Prostate gland (tissue), 2 donors: ENCODE results near the gene CYB5RL. TPM values are rescaled to one million over a fixed set of nuclear protein-coding genes. Genes with fewer than 3 reads are reported as not detected.

ENCODE experiments used
- DNase-seq: peaks from one replicate; pipeline ENCODE4 v3.0.0-alpha.2; 2019; ENCODE audit warnings: low spot score
- H3K27ac ChIP-seq, 2 donors: fragments of 200-600 bp; sonication (generic); 2 replicates each; pipeline ENCODE4 v1.5.1; 2017 to 2019
- H3K27me3 ChIP-seq: fragments of 200-600 bp; sonication (generic); replicated peaks from 2 replicates; pipeline ENCODE4 v1.5.1; 2019; ENCODE audit not compliant: insufficient read depth
- H3K36me3 ChIP-seq, 2 donors: fragments of 200-600 bp; sonication (generic); 1 replicate in 1 of 2; 2 replicates in 1 of 2; pipeline versions ENCODE4 v1.5.1 to v1.8.1; 2017 to 2019
- H3K4me1 ChIP-seq: fragments of 200-600 bp; sonication (generic); replicated peaks from 2 replicates; pipeline ENCODE4 v1.5.1; 2019
- H3K4me3 ChIP-seq, 2 donors: fragments of 200-600 bp; sonication (generic); 2 replicates each; pipeline ENCODE4 v1.5.1; 2017 to 2019
- H3K9me3 ChIP-seq: fragments of 200-600 bp; sonication (generic); 2 replicates; pipeline ENCODE4 v1.5.1; 2017
- POLR2A ChIP-seq: fragments of 450-650 bp; IDR thresholded peaks from one replicate; pipeline ENCODE4 v1.6.1; 2016; ENCODE audit warnings: antibody characterized with exemption, mild to moderate bottlenecking
- POLR2AphosphoS5 ChIP-seq: sonication (generic); formaldehyde crosslinking; IDR thresholded peaks from one replicate; pipeline ENCODE4 v1.6.1; 2017; ENCODE audit warnings: antibody characterized with exemption
- WGBS: methylation state at CpG from one replicate; pipeline ENCODE4 v1.1.5; 2018; 5-methylcytosine and 5-hydroxymethylcytosine counted together
- intact Hi-C: fragments of 100-400 bp; cut with DNase I; formaldehyde crosslinking; loops from one replicate; pipeline ENCODE4 v1.14.2; 2022
- total RNA-seq, 2 donors: library from RNA; depleted of rRNA; stranded (reverse); fragments of >200 nt; gene quantifications; one replicate each; pipeline ENCODE4 v1.1.0, GENCODE V29; 2016
- TF ChIP-seq, protein P1 (sequence below), 4 experiments: fragments of 200-600 bp in 2 of 4; fragments of 450-650 bp in 2 of 4; sonication (generic) in 2 of 4; IDR thresholded peaks; 1 replicate in 3 of 4; 2 replicates in 1 of 4; pipeline ENCODE4 v1.5.1; 2016 to 2019; ENCODE audit warnings: antibody characterized with exemption in 4 of 4, mild to moderate bottlenecking in 2 of 4, moderate library complexity in 2 of 4

Gene CYB5RL
- total RNA-seq, 2 donors from 2014 or later, result 6.3 to 10.9 TPM

DNA sequence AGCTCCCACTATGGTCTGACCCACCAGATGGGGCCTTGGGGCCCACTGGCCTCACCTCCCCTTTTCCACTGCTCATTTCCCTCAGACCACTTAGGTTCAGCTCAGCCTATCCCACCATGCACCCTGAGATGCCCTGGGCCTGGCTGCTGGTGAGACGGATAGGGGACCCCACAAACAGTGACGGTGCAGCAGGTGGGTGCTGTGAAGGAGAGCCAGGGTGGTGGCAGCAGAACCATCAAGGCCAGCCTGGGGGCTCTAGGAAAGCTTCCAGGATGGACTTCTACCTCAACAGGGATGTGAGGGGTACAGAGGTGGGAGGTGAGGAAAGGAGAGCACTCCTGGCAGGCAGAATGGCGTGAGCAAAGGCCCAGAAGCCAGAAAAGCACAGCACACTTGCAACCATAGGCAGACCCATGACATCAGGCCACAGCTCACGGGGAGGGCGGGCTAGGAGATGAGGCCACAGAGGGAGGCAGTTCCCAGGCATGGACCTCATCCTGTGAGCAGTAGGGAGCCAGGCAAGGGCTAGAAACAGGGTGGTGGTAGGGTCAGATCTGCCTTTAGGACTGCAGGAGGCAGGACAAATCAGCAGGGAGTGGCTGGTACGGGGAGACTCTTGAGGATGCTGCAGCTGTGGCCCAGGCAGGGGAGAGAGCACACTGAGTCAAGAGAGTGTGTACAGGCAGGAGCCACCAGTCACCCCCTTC, 23.1 kb downstream of the CYB5RL start:
- Histone ChIP-seq H3K27me3 (no peaks in the 10 kb centered on the region), H3K4me3 (no peak overlapping the region), H3K36me3 (no peaks in the 10 kb centered on the region), H3K9me3 (no peaks in the 10 kb centered on the region), H3K27ac (no peak overlapping the region), H3K4me1 (no peaks in the 10 kb centered on the region)
- DNase-seq, result no peak
- TF ChIP-seq, protein P1, sequence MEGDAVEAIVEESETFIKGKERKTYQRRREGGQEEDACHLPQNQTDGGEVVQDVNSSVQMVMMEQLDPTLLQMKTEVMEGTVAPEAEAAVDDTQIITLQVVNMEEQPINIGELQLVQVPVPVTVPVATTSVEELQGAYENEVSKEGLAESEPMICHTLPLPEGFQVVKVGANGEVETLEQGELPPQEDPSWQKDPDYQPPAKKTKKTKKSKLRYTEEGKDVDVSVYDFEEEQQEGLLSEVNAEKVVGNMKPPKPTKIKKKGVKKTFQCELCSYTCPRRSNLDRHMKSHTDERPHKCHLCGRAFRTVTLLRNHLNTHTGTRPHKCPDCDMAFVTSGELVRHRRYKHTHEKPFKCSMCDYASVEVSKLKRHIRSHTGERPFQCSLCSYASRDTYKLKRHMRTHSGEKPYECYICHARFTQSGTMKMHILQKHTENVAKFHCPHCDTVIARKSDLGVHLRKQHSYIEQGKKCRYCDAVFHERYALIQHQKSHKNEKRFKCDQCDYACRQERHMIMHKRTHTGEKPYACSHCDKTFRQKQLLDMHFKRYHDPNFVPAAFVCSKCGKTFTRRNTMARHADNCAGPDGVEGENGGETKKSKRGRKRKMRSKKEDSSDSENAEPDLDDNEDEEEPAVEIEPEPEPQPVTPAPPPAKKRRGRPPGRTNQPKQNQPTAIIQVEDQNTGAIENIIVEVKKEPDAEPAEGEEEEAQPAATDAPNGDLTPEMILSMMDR (IDR thresholded peaks at IDR 0.05), result no peak
- TF ChIP-seq POLR2A, result no peak
- no peak for TF ChIP-seq POLR2AphosphoS5
- intact Hi-C loops, result no loop called here
- 90% methylated on average over 6 of the region's 6 CpGs for WGBS

GRCh38 chr1:54174106-54174505, 25.7 kb downstream of the CYB5RL start:
- H3K4me1 ChIP-seq, result no peaks in the 10 kb centered on the region
- intact Hi-C loops, result no loop called here
- no peak overlapping the region for H3K4me3 ChIP-seq
- no peaks in the 10 kb centered on the region for H3K27me3 ChIP-seq
- no peaks in the 10 kb centered on the region for H3K36me3 ChIP-seq
- DNase-seq, result no peak
- TF ChIP-seq POLR2A, result no peak
- TF ChIP-seq, protein P1 (IDR thresholded peaks at IDR 0.05), result no peak
- no peak for TF ChIP-seq POLR2AphosphoS5
- 89% methylated on average over 4 of the region's 4 CpGs for WGBS
- H3K27ac ChIP-seq, result no peak overlapping the region
- no peaks in the 10 kb centered on the region for H3K9me3 ChIP-seq

DNA sequence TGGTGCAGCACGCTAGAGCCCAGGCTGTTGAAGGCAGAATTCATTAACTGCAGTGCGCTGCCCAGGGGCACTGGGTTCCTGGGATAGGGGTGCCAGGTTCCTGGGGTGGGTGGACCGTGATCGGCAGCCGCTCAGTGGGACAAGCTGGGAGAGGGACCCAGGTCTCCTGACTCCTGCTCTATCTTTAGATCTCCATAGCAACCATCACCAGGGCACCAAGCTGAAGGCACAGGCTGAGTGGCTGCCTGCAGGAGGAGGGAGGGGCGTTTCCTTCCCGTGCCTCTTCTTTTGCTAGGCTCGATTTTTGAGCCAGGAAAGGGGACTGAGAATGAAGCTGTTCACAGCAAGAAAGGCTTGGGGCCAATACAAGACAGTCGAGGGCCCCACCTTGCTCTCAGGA, 26.1 kb downstream of the CYB5RL start:
- Histone ChIP-seq H3K4me3 (no peak overlapping the region), H3K27ac (no peak overlapping the region), H3K27me3 (no peaks in the 10 kb centered on the region), H3K9me3 (no peaks in the 10 kb centered on the region), H3K36me3 (no peaks in the 10 kb centered on the region), H3K4me1 (no peaks in the 10 kb centered on the region)
- TF ChIP-seq POLR2A, result no peak
- no peak for TF ChIP-seq POLR2AphosphoS5
- TF ChIP-seq, protein P1 (IDR thresholded peaks at IDR 0.05), result no peak
- 68% methylated on average over 9 of the region's 9 CpGs for WGBS
- no peak for DNase-seq
- intact Hi-C loops, result no loop called here

DNA sequence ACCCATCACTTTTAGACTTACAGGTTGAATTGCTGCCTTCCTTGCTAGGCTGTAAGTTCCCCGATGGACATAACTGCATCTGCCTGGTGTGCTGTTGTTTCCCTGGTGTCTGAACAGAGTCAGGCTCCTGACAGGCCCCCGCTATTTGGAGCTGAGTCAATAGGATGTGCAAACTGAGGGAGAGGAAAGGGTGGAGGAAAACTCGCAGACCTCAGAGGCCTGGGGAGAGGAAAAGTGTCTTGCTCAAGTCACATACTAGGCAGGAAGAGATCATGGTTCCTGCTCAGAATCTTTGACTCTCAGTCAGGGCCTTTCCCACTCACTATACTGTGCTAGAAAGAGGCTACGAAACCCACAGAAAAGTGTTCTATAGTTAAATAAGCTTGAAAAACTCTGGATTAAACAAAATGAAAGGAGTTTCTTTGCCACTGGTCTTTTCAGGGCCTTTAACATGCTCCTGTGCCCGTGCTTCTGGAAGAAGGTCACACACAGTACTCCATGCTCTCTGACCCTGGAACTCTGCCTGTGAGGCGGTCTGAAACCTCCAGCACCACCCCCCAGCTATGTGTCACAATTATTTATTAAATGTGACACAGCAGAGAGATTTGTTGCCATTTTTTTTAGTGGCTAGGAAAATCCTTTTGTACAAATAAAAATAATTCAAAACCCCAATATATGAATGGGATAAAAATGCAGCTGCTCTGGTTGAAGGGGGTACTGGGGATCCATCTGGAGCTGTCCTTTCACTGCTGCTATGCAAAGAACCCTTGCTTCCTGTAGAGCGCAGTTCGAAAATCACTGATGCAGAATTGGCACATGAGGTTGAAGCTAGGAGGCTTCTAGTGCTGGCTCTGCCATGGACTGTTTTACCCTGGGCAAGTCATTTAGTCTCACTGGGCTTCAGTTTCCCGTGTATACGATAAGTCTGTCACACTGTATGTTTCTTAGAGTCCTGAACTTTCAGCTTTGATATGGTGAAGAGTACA, 26.9 kb downstream of the CYB5RL start:
- intact Hi-C loops, result no loop called here
- 74% methylated on average over 10 of the region's 10 CpGs for WGBS
- no peak for DNase-seq
- H3K4me1 ChIP-seq, result no peaks in the 10 kb centered on the region
- H3K4me3 ChIP-seq, result no peak overlapping the region
- TF ChIP-seq, protein P1 (IDR thresholded peaks at IDR 0.05), result no peak
- TF ChIP-seq POLR2AphosphoS5, result no peak
- no peak for TF ChIP-seq POLR2A
- no peaks in the 10 kb centered on the region for H3K36me3 ChIP-seq
- no peaks in the 10 kb centered on the region for H3K9me3 ChIP-seq
- H3K27ac ChIP-seq, result no peak overlapping the region
- H3K27me3 ChIP-seq, result no peaks in the 10 kb centered on the region
